Body of pancreas (tissue), 4 donors: ENCODE data around the gene ZFAND4.
"Not testable (repeated sequence)": the region's sequence is repeated elsewhere in the genome, so short reads cannot be mapped to it uniquely, and the experiment has no call there.

Experiments
- POLR2A ChIP-seq, 3 donors: fragments of 450-650 bp; IDR thresholded peaks; one replicate each; pipeline ENCODE4 v1.6.1; 2016; ENCODE audit warnings: antibody characterized with exemption in 3 of 3, mild to moderate bottlenecking in 2 of 3
- TF ChIP-seq, protein P1 (sequence below), 7 experiments: fragments of 450-650 bp in 4 of 7; fragments of 200-600 bp in 3 of 7; sonication (generic) in 3 of 7; IDR thresholded peaks; one replicate each; pipeline ENCODE4 v1.5.1; 2016 to 2019; ENCODE audit warnings: antibody characterized with exemption in 7 of 7

DNA sequence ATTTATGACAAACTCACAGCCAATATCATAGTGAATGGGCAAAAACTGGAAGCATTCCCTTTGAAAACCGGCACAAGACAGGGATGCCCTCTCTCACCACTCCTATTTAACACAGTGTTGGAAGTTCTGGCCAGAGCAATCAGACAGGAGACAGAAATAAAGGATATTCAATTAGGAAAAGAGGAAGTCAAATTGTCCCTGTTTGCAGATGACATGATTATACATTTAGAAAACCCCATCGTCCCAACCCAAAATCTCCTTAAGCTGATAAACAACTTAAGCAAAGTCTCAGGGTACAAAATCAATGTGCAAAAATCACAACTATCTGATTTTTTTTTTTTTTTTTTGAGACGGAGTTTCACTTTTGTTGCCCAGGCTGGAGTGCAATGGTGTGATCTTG lies 2.7 kb downstream of the ZFAND4 start:
- TF ChIP-seq, protein P1, sequence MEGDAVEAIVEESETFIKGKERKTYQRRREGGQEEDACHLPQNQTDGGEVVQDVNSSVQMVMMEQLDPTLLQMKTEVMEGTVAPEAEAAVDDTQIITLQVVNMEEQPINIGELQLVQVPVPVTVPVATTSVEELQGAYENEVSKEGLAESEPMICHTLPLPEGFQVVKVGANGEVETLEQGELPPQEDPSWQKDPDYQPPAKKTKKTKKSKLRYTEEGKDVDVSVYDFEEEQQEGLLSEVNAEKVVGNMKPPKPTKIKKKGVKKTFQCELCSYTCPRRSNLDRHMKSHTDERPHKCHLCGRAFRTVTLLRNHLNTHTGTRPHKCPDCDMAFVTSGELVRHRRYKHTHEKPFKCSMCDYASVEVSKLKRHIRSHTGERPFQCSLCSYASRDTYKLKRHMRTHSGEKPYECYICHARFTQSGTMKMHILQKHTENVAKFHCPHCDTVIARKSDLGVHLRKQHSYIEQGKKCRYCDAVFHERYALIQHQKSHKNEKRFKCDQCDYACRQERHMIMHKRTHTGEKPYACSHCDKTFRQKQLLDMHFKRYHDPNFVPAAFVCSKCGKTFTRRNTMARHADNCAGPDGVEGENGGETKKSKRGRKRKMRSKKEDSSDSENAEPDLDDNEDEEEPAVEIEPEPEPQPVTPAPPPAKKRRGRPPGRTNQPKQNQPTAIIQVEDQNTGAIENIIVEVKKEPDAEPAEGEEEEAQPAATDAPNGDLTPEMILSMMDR (IDR thresholded peaks at IDR 0.05): not testable (repeated sequence)
- TF ChIP-seq POLR2A (IDR thresholded peaks at IDR 0.05): not testable (repeated sequence)
